WTC11 (cell line): ENCODE data around the gene RAB12. TPM values are rescaled to one million over a fixed set of nuclear protein-coding genes. Genes with fewer than 3 reads are reported as not detected.
"Not testable (repeated sequence)": the region's sequence is repeated elsewhere in the genome, so short reads cannot be mapped to it uniquely, and the experiment has no call there.

Experiments used
- ATAC-seq: fragments of 200-7000 bp; cut with Tn5 transposase; 2 replicates; pipeline ENCODE4 v1.10.0; 2021; ENCODE audit warnings: mild to moderate bottlenecking, moderate library complexity
- CTCF ChIA-PET: fragments of 300-600 bp; sonication (Branson Sonifier 250); formaldehyde crosslinking; loops from one replicate; lab custom pipeline; 2021; ENCODE audit warnings: antibody characterized with exemption; lab: Charles Lee
- POLR2A ChIA-PET: fragments of 350-600 bp; sonication (Branson Sonifier 250); formaldehyde crosslinking; loops from one replicate; lab custom pipeline; 2021; ENCODE audit warnings: antibody characterized with exemption; lab: Charles Lee
- DNase-seq: peaks from one replicate; pipeline ENCODE4 v3.0.0; 2021; ENCODE audit warnings: low spot score
- H3K27ac Mint-ChIP-seq: 2 replicates; pipeline ENCODE4 v1.8.0; 2021; ENCODE audit warnings: mixed read lengths
- H3K27me3 Mint-ChIP-seq: 2 replicates; pipeline ENCODE4 v1.8.0; 2021; ENCODE audit warnings: low read depth, mild to moderate bottlenecking, moderate library complexity, mixed read lengths
- H3K36me3 Mint-ChIP-seq: 2 replicates; pipeline ENCODE4 v1.8.0; 2021; ENCODE audit warnings: mixed read lengths
- H3K4me1 Mint-ChIP-seq: 2 replicates; pipeline ENCODE4 v1.8.0; 2022; ENCODE audit warnings: mixed read lengths
- H3K4me3 Mint-ChIP-seq: 2 replicates; pipeline ENCODE4 v1.8.0; 2021; ENCODE audit warnings: mild to moderate bottlenecking, moderate library complexity, mixed read lengths
- H3K9me3 Mint-ChIP-seq: 2 replicates; pipeline ENCODE4 v1.8.0; 2021; ENCODE audit warnings: mixed read lengths
- AFF4 ChIP-seq: sonication (generic); formaldehyde crosslinking; IDR thresholded peaks from 2 replicates; pipeline ENCODE4 v1.8.1; 2023; ENCODE audit warnings: mild to moderate bottlenecking, missing genetic modification reagents, borderline replicate concordance
- AR ChIP-seq: fragments of 250-450 bp; sonication (Bioruptor Pico); IDR thresholded peaks from 2 replicates; pipeline ENCODE4 v1.9.0; 2021; ENCODE audit warnings: mild to moderate bottlenecking
- ATF2 ChIP-seq: sonication (generic); formaldehyde crosslinking; IDR thresholded peaks from 2 replicates; pipeline ENCODE4 v1.8.1; 2022; ENCODE audit warnings: low read depth, missing genetic modification reagents, borderline replicate concordance
- ATF3 ChIP-seq: sonication (generic); formaldehyde crosslinking; conservative IDR thresholded peaks from 2 replicates; pipeline ENCODE4 v1.8.1; 2022; ENCODE audit warnings: mild to moderate bottlenecking, missing genetic modification reagents
- CREB1 ChIP-seq: sonication (generic); formaldehyde crosslinking; IDR thresholded peaks from 2 replicates; pipeline ENCODE4 v1.8.0; 2023; ENCODE audit warnings: mild to moderate bottlenecking, missing genetic modification reagents
- CREM ChIP-seq: sonication (generic); formaldehyde crosslinking; IDR thresholded peaks from 2 replicates; pipeline ENCODE4 v1.8.1; 2022; ENCODE audit warnings: mild to moderate bottlenecking, missing genetic modification reagents, moderate library complexity
- FOXK1 ChIP-seq: sonication (generic); formaldehyde crosslinking; IDR thresholded peaks from 2 replicates; pipeline ENCODE4 v1.8.0; 2022; ENCODE audit warnings: mild to moderate bottlenecking, moderate library complexity, missing genetic modification reagents
- GABPB1 ChIP-seq: sonication (generic); formaldehyde crosslinking; IDR thresholded peaks from 2 replicates; pipeline ENCODE4 v1.8.1; 2023; ENCODE audit warnings: mild to moderate bottlenecking, missing genetic modification reagents
- GRHL2 ChIP-seq: fragments of 250-450 bp; sonication (Bioruptor Pico); IDR thresholded peaks from 2 replicates; pipeline ENCODE4 v1.8.0; 2022; ENCODE audit warnings: mild to moderate bottlenecking, moderate library complexity; ENCODE audit not compliant: insufficient replicate concordance, severe bottlenecking
- GTF2I ChIP-seq: fragments of 250-450 bp; sonication (Bioruptor Pico); conservative IDR thresholded peaks from 2 replicates; pipeline ENCODE4 v1.4.0; 2021; ENCODE audit warnings: mild to moderate bottlenecking
- IRF1 ChIP-seq: sonication (generic); formaldehyde crosslinking; IDR thresholded peaks from 2 replicates; pipeline ENCODE4 v1.8.0; 2023; ENCODE audit warnings: missing genetic modification reagents
- IRF2 ChIP-seq: sonication (generic); formaldehyde crosslinking; IDR thresholded peaks from 2 replicates; pipeline ENCODE4 v1.8.0; 2022; ENCODE audit warnings: low read depth, missing genetic modification reagents, borderline replicate concordance
- JUN ChIP-seq: sonication (generic); formaldehyde crosslinking; IDR thresholded peaks from 2 replicates; pipeline ENCODE4 v1.8.0; 2023; ENCODE audit warnings: mild to moderate bottlenecking, missing genetic modification reagents
- NFYB ChIP-seq: sonication (generic); formaldehyde crosslinking; conservative IDR thresholded peaks from 2 replicates; pipeline ENCODE4 v1.8.0; 2022; ENCODE audit warnings: low read depth, missing genetic modification reagents
- NR1H2 ChIP-seq: sonication (generic); formaldehyde crosslinking; IDR thresholded peaks from 2 replicates; pipeline ENCODE4 v1.9.0; 2021; ENCODE audit warnings: mild to moderate bottlenecking, moderate library complexity, missing genetic modification reagents
- NR3C1 ChIP-seq: sonication (generic); formaldehyde crosslinking; conservative IDR thresholded peaks from 2 replicates; pipeline ENCODE4 v1.8.1; 2023; ENCODE audit warnings: low read depth, mild to moderate bottlenecking, missing genetic modification reagents
- RELA ChIP-seq: sonication (generic); formaldehyde crosslinking; IDR thresholded peaks from 2 replicates; pipeline ENCODE4 v1.8.1; 2022; ENCODE audit warnings: missing genetic modification reagents, mild to moderate bottlenecking, borderline replicate concordance
- RORB ChIP-seq: fragments of 250-450 bp; sonication (Bioruptor Pico); IDR thresholded peaks from 2 replicates; pipeline ENCODE4 v1.9.0; 2021; ENCODE audit warnings: mild to moderate bottlenecking
- TCF7 ChIP-seq: sonication (generic); formaldehyde crosslinking; IDR thresholded peaks from 2 replicates; pipeline ENCODE4 v1.8.0; 2022; ENCODE audit warnings: mild to moderate bottlenecking, low read depth, missing genetic modification reagents, moderate library complexity
- USF2 ChIP-seq: sonication (generic); formaldehyde crosslinking; IDR thresholded peaks from 2 replicates; pipeline ENCODE4 v1.8.1; 2023; ENCODE audit warnings: mild to moderate bottlenecking, missing genetic modification reagents, moderate library complexity
- ZNF219 ChIP-seq: sonication (generic); formaldehyde crosslinking; IDR thresholded peaks from 2 replicates; pipeline ENCODE4 v1.8.0; 2023; ENCODE audit warnings: missing genetic modification reagents, mild to moderate bottlenecking, borderline replicate concordance
- total RNA-seq: library from RNA; stranded (reverse); gene quantifications from 3 replicates; pipeline ENCODE4 v1.2.3, GENCODE V29; 2021

The RAB12 gene
- total RNA-seq, 1 experiment from 2014 or later = 69.3 TPM

- no peak for TF ChIP-seq GRHL2 (CRISPR knock-in tag)
- no peak for TF ChIP-seq TCF7 (CRISPR knock-in tag)
- TF ChIP-seq NFYB (CRISPR knock-in tag) = no peak
- TF ChIP-seq IRF2 (CRISPR knock-in tag) = no peak
- TF ChIP-seq GTF2I (CRISPR knock-in tag) = no peak
- no peak for TF ChIP-seq IRF1 (CRISPR knock-in tag)
These were observed 46.3 kb upstream of the RAB12 start (continued) for GRCh38 chr18:8562919-8563318.

- Mint-ChIP-seq H3K9me3 (no peaks in the 10 kb centered on the region), H3K27me3 (peaks cover 9% of the 10 kb centered on the region), H3K4me1 (no peaks in the 10 kb centered on the region)
- DNase-seq = no peak
- ATAC-seq = peak; percentile 48; the same call in 1 of the 2 replicates
- TF ChIP-seq USF2 (CRISPR knock-in tag) (0 out of 2 replicates have a peak, but pooled peaks have one; percentile 23), AFF4 (CRISPR knock-in tag) (no peak)
- TF ChIP-seq, all 79 proteins: peak for 1
- Mint-ChIP-seq H3K4me3 (no peak overlapping the region), H3K36me3 (no peaks in the 10 kb centered on the region), H3K27ac (no peak overlapping the region)
- ChIA-PET CTCF (interaction anchor here (0.9 kb wide), 1 partner anchor 48 kb away, joined by 3 read pairs; no protein-coding TSS in a partner anchor), POLR2A (no interaction called here)
These were observed 37.8 kb upstream of the RAB12 start for GRCh38 chr18:8571399-8571798.

- H3K4me1 Mint-ChIP-seq, H3K36me3 Mint-ChIP-seq: not testable (repeated sequence)
These were observed 35.5 kb upstream of the RAB12 start for GRCh38 chr18:8573766-8574165.

GRCh38 chr18:8584798-8585197 is 24.4 kb upstream of the RAB12 start:
- H3K36me3 Mint-ChIP-seq = peaks cover 4% of the 10 kb centered on the region
- H3K27me3 Mint-ChIP-seq = no peaks in the 10 kb centered on the region; the same call in 1 of the 2 replicates
- POLR2A ChIA-PET = no interaction called here
- CTCF ChIA-PET = no interaction called here
- H3K9me3 Mint-ChIP-seq = peaks cover 13% of the 10 kb centered on the region
- H3K27ac Mint-ChIP-seq = no peak overlapping the region
- 0 out of 2 replicates have a peak overlapping the region, but pooled peaks have one; percentile 0 for H3K4me3 Mint-ChIP-seq
- ATAC-seq (peak; percentile 69), DNase-seq (peak; percentile 19)
- peaks cover 10% of the 10 kb centered on the region for H3K4me1 Mint-ChIP-seq
- no peak for TF ChIP-seq RELA
- TF ChIP-seq GABPB1 = no peak
- TF ChIP-seq RORB (CRISPR knock-in tag) = no peak
- no peak for TF ChIP-seq ATF3 (CRISPR knock-in tag)
- no peak for TF ChIP-seq FOXK1
- TF ChIP-seq JUN (CRISPR knock-in tag) = no peak
- TF ChIP-seq AR = no peak
- no peak for TF ChIP-seq NR3C1
- no peak for TF ChIP-seq ATF2
- no peak for TF ChIP-seq NR1H2
- TF ChIP-seq CREM = no peak
- TF ChIP-seq ZNF219 = no peak
- TF ChIP-seq CREB1 (CRISPR knock-in tag) = no peak

More at GRCh38 chr18:8573766-8574165, 35.5 kb upstream of the RAB12 start:
- ATAC-seq, POLR2A ChIA-PET, H3K4me3 Mint-ChIP-seq, DNase-seq, H3K27ac Mint-ChIP-seq, CTCF ChIA-PET: not testable (repeated sequence)
- H3K9me3 Mint-ChIP-seq = peaks cover 11% of the 10 kb centered on the region
- peaks cover 17% of the 10 kb centered on the region for H3K27me3 Mint-ChIP-seq
